Left ventricle myocardium inferior (tissue), 1 donor: Measurements from ENCODE around the gene HRAS. TPM values are rescaled to one million over a fixed set of nuclear protein-coding genes. Genes with fewer than 3 reads are reported as not detected.

Source experiments
- DNase-seq: peaks from one replicate; pipeline ENCODE4 v3.0.0-alpha.2; 2020
- H3K27ac ChIP-seq: fragments of 200-600 bp; replicated peaks from 2 replicates; pipeline ENCODE4 v1.8.0; 2021
- H3K27me3 ChIP-seq: fragments of 200-600 bp; 2 replicates; pipeline ENCODE4 v1.8.0; 2021; ENCODE audit warnings: low read depth
- H3K36me3 ChIP-seq: fragments of 200-600 bp; 2 replicates; pipeline ENCODE4 v1.8.0; 2021
- H3K4me1 ChIP-seq: fragments of 200-600 bp; 2 replicates; pipeline ENCODE4 v1.8.0; 2021
- H3K4me3 ChIP-seq: fragments of 200-600 bp; 2 replicates; pipeline ENCODE4 v1.8.0; 2021; ENCODE audit warnings: mild to moderate bottlenecking, moderate library complexity
- H3K9me3 ChIP-seq: fragments of 200-600 bp; replicated peaks from 2 replicates; pipeline ENCODE4 v1.8.0; 2021
- CTCF ChIP-seq: fragments of 200-600 bp; IDR thresholded peaks from 2 replicates; pipeline ENCODE4 v1.8.0; 2021; ENCODE audit warnings: antibody characterized with exemption, mild to moderate bottlenecking, borderline replicate concordance
- intact Hi-C: fragments of 100-400 bp; cut with micrococcal nuclease; formaldehyde crosslinking; loops from one replicate; pipeline ENCODE4 v1.11.0; 2022
- total RNA-seq: library from RNA; stranded (reverse); fragmentation: NEBNext Ultra II Directional; extraction: Animal tissue kit (Norgen Biotek cat#: 25700); gene quantifications from one replicate; pipeline ENCODE4 v1.2.1, GENCODE V29; 2021
- donor health status: DM: no; HTN: yes; CAD: no; lungs with severe emphysema.

HRAS gene
- total RNA-seq, 1 donor from 2014 or later: 55.9 TPM

DNA sequence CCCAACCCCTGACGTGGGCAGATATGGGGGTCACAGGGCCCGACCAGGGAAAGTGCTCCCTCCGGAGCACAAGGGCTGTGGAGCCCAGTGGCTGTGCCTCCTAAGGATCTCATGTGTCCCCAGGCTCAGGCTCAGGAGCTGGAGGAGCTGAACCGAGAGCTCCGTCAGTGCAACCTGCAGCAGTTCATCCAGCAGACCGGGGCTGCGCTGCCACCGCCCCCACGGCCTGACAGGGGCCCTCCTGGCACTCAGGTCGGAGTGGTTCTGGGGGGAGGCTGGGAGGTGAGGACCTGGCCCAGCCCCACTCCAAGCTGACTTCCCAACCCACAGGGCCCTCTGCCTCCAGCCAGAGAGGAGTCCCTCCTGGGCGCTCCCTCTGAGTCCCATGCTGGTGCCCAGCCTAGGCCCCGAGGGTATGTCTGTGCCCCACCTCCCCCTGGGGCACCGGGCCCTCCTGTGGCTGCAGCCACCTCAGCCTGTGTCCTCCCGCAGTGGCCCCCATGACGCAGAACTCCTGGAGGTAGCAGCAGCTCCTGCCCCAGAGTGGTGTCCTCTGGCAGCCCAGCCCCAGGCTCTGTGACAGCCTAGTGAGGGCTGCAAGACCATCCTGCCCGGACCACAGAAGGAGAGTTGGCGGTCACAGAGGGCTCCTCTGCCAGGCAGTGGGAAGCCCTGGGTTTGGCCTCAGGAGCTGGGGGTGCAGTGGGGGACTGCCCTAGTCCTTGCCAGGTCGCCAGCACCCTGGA is 27.9 kb upstream of the HRAS start:
- peaks cover 21% of the 10 kb centered on the region for H3K27me3 ChIP-seq
- H3K36me3 ChIP-seq: no peaks in the 10 kb centered on the region
- TF ChIP-seq CTCF: no peak
- no peak for DNase-seq
- peaks cover 36% of the 10 kb centered on the region for H3K4me1 ChIP-seq
- H3K27ac ChIP-seq: no peak overlapping the region
- no peak overlapping the region for H3K4me3 ChIP-seq
- no peaks in the 10 kb centered on the region for H3K9me3 ChIP-seq
- intact Hi-C loops: no loop called here

DNA sequence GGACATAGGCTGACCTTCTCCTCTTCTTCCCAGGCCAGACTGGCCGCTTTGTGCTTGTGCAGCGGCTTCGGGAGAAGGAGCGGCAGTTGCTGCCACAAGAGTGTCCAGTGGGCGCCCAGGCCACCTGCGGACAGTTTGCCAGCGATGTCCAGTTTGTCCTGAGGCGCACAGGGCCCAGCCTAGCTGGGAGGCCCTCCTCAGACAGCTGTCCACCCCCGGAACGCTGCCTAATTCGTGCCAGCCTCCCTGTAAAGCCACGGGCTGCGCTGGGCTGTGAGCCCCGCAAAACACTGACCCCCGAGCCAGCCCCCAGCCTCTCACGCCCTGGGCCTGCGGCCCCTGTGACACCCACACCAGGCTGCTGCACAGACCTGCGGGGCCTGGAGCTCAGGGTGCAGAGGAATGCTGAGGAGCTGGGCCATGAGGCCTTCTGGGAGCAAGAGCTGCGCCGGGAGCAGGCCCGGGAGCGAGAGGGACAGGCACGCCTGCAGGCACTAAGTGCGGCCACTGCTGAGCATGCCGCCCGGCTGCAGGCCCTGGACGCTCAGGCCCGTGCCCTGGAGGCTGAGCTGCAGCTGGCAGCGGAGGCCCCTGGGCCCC is 26.8 kb upstream of the HRAS start:
- peak overlapping the region; percentile 91 for H3K4me3 ChIP-seq
- no peak for DNase-seq
- intact Hi-C loops: no loop called here

DNA sequence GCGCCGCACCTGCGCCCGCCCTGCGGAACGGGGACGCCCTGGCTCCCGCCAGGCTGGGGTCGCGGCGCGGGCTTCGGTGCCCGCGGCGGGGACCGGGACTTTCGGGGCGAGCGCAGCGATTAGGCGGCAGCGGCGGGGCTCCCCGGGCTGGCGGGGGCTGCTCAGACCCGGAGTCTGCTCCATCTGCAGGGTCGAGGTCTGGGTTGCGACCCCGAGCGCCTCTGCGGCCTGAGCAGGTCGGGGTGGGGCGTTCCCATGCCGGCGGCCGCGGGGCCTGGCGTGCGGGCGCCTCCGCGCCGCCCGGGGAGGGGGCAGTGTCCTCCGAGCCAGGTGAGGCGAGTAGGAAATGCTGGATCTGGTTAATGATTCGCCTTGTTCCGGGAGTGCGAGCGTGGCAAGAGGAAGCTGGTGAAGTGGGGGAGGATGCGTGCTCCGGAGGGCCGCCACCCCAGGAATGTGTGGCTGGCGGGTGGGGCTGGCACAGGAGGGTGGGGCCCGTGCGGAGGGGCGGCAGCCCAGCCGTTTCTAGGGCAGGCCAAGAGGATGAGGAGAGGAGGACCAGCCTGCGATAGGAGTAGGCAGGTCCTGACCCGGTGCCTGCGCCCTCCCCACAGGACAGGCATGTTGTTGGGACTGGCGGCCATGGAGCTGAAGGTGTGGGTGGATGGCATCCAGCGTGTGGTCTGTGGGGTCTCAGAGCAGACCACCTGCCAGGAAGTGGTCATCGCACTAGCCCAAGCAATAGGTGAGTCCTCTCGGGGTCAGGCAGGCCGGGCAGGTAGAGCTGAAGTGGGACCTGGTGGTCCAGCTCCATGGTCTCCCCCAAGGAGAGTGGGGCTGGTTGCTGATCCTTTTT is 26.0 kb upstream of the HRAS start:
- no peaks in the 10 kb centered on the region for H3K36me3 ChIP-seq
- DNase-seq: no peak
- no peaks in the 10 kb centered on the region for H3K9me3 ChIP-seq
- H3K4me1 ChIP-seq: peaks cover 20% of the 10 kb centered on the region
- no peak for TF ChIP-seq CTCF
- peak overlapping the region; percentile 59 for H3K27ac ChIP-seq
- intact Hi-C loops: no loop called here
- H3K4me3 ChIP-seq: peak overlapping the region; percentile 91
- peaks cover 40% of the 10 kb centered on the region for H3K27me3 ChIP-seq

More for the DNA sequence above, 26.8 kb upstream of the HRAS start:
- Histone ChIP-seq H3K27me3 (peaks cover 32% of the 10 kb centered on the region), H3K4me1 (peaks cover 26% of the 10 kb centered on the region), H3K27ac (no peak overlapping the region), H3K9me3 (no peaks in the 10 kb centered on the region), H3K36me3 (no peaks in the 10 kb centered on the region)
- TF ChIP-seq CTCF: no peak

DNA sequence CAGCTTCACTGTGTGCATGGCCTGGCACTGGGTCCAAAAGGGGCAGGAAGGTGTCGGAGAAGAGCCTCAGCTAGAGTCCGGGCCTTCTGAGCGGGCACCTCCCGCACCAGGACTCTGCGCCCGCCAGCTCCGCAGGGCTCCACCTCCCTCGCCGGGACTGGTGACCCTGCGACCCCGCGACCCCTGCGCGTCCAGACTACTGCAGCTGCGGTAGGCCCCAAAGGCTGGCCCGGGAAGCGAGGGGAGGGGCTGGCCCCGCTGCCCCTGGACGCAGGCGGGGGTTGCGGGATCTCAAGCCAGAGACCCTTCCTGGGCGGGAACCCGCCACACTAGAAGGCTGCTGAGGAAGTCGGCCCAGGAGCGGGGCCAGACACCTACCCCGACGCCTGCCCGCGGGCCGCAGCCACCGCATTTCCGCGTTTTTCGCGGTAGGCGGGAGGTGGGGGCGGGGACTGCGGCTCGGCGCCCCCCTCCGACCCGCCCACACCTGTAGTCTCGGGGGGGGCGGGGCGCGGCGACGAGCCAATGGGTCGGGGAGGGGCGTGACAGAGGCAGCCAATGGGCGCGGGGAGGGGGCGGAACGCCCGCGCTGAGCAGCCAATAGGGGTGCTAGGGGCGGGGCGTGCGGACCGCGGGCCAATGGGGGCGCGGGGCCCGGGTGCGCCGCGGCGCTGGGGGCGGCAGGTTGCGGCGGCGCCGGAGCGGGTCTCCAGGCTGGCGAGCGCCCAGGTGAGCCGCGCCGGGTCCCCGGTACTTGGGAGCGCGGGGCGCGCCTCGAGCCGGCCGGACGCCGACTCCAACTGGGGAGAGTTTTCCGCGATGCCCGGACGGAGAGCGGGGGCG is 25.1 kb upstream of the HRAS start, which contains the start of the genes LMNTD2 and RASSF7:
LMNTD2 (minus strand) TSS at position 434 of the 843 bp plus-strand sequence; CDS start at position 412, 22 bp downstream.
RASSF7 (plus strand) TSS at position 666 of the 843 bp plus-strand sequence. CDS start 799 bp downstream, outside the sequence.
- Histone ChIP-seq H3K36me3 (no peaks in the 10 kb centered on the region), H3K27ac (peak within 1 kb of the TSS; percentile 64), H3K27me3 (peaks cover 48% of the 10 kb centered on the region), H3K4me1 (peaks cover 24% of the 10 kb centered on the region), H3K4me3 (peak within 1 kb of the TSS; percentile 91), H3K9me3 (no peaks in the 10 kb centered on the region)
- intact Hi-C loops: no loop called here
- TF ChIP-seq CTCF: no peak
- DNase-seq: peak; percentile 92
